ENCODE results near the gene SLC6A18.

The SLC6A18 gene

GRCh38 chr5:1214936-1215220 lies 10.3 kb upstream of the SLC6A18 start:
- no peaks in the 10 kb centered on the region for H3K9me3 ChIP-seq (ENCODE audit: control insufficient read depth, insufficient read depth, low read length)
- H3K27me3 ChIP-seq (ENCODE audit: control insufficient read depth, insufficient read depth, low read length), result no peaks in the 10 kb centered on the region
- H3K4me1 ChIP-seq (ENCODE audit: control insufficient read depth, insufficient read depth, low read length), result no peaks in the 10 kb centered on the region

GRCh38 chr5:1215320-1216096 lies 9.7 kb upstream of the SLC6A18 start:
- no peak overlapping the region for H3K4me3 ChIP-seq (ENCODE audit: low read depth, low read length)
- no peaks in the 10 kb centered on the region for H3K9me3 ChIP-seq (ENCODE audit: control insufficient read depth, insufficient read depth, low read length)
- H3K9ac ChIP-seq (ENCODE audit: low read depth, low read length), result no peak overlapping the region
- H3K27me3 ChIP-seq (ENCODE audit: control insufficient read depth, insufficient read depth, low read length), result no peaks in the 10 kb centered on the region
- H3K36me3 ChIP-seq (ENCODE audit: control insufficient read depth, insufficient read depth, low read length), result no peaks in the 10 kb centered on the region
- H3K4me1 ChIP-seq (ENCODE audit: control insufficient read depth, insufficient read depth, low read length), result no peaks in the 10 kb centered on the region

More at GRCh38 chr5:1214936-1215220, 10.3 kb upstream of the SLC6A18 start:
- no peak overlapping the region for H3K9ac ChIP-seq (ENCODE audit: low read depth, low read length)
- no peaks in the 10 kb centered on the region for H3K36me3 ChIP-seq (ENCODE audit: control insufficient read depth, insufficient read depth, low read length)
- no peak overlapping the region for H3K4me3 ChIP-seq (ENCODE audit: low read depth, low read length)

- Histone ChIP-seq H3K9me3 (ENCODE audit: control insufficient read depth, insufficient read depth, low read length) (no peaks in the 10 kb centered on the region), H3K4me1 (ENCODE audit: control insufficient read depth, insufficient read depth, low read length) (no peaks in the 10 kb centered on the region), H3K27me3 (ENCODE audit: control insufficient read depth, insufficient read depth, low read length) (no peaks in the 10 kb centered on the region)
Measured at GRCh38 chr5:1216211-1216917, 8.8 kb upstream of the SLC6A18 start.

DNA sequence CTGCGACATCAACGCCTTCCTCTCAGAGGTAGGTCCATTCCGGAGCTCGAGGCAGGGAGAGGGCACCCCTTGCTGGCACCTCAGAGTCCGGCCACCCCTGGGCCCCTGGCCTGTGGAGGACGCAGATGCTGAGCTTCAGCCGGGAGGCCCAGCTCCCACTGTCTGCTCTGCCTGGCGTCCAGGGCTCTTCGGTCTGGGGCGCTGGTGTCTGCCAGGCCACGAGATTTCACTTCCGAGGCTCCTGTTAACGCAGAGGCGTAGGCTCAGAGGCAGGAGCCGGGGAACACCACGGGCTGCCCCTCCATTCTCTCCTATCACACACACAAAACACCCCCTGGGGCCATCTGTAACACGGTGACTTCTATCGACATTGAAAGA lies 8.3 kb upstream of the SLC6A18 start:
- no peaks in the 10 kb centered on the region for H3K27me3 ChIP-seq (ENCODE audit: control insufficient read depth, insufficient read depth, low read length)
- H3K4me3 ChIP-seq (ENCODE audit: low read depth, low read length), result no peak overlapping the region
- H3K9ac ChIP-seq (ENCODE audit: low read depth, low read length), result no peak overlapping the region
- no peaks in the 10 kb centered on the region for H3K9me3 ChIP-seq (ENCODE audit: control insufficient read depth, insufficient read depth, low read length)
- H3K36me3 ChIP-seq (ENCODE audit: control insufficient read depth, insufficient read depth, low read length), result no peaks in the 10 kb centered on the region
- no peaks in the 10 kb centered on the region for H3K4me1 ChIP-seq (ENCODE audit: control insufficient read depth, insufficient read depth, low read length)

More at GRCh38 chr5:1216211-1216917, 8.8 kb upstream of the SLC6A18 start:
- Histone ChIP-seq H3K9ac (ENCODE audit: low read depth, low read length) (no peak overlapping the region), H3K4me3 (ENCODE audit: low read depth, low read length) (no peak overlapping the region), H3K36me3 (ENCODE audit: control insufficient read depth, insufficient read depth, low read length) (no peaks in the 10 kb centered on the region)

- Histone ChIP-seq H3K9ac (ENCODE audit: low read depth, low read length) (no peak overlapping the region), H3K4me1 (ENCODE audit: control insufficient read depth, insufficient read depth, low read length) (no peaks in the 10 kb centered on the region), H3K27me3 (ENCODE audit: control insufficient read depth, insufficient read depth, low read length) (no peaks in the 10 kb centered on the region), H3K36me3 (ENCODE audit: control insufficient read depth, insufficient read depth, low read length) (no peaks in the 10 kb centered on the region), H3K4me3 (ENCODE audit: low read depth, low read length) (no peak overlapping the region), H3K9me3 (ENCODE audit: control insufficient read depth, insufficient read depth, low read length) (no peaks in the 10 kb centered on the region)
Measured at GRCh38 chr5:1217596-1218206, 7.5 kb upstream of the SLC6A18 start.

- Histone ChIP-seq H3K36me3 (ENCODE audit: control insufficient read depth, insufficient read depth, low read length) (no peaks in the 10 kb centered on the region), H3K4me3 (ENCODE audit: low read depth, low read length) (no peak overlapping the region), H3K9ac (ENCODE audit: low read depth, low read length) (no peak overlapping the region), H3K9me3 (ENCODE audit: control insufficient read depth, insufficient read depth, low read length) (no peaks in the 10 kb centered on the region), H3K4me1 (ENCODE audit: control insufficient read depth, insufficient read depth, low read length) (no peaks in the 10 kb centered on the region), H3K27me3 (ENCODE audit: control insufficient read depth, insufficient read depth, low read length) (no peaks in the 10 kb centered on the region)
Measured at GRCh38 chr5:1218351-1219080, 6.7 kb upstream of the SLC6A18 start.

GRCh38 chr5:1219098-1219767 lies 5.9 kb upstream of the SLC6A18 start:
- H3K36me3 ChIP-seq (ENCODE audit: control insufficient read depth, insufficient read depth, low read length), result no peaks in the 10 kb centered on the region
- H3K9me3 ChIP-seq (ENCODE audit: control insufficient read depth, insufficient read depth, low read length), result no peaks in the 10 kb centered on the region
- no peaks in the 10 kb centered on the region for H3K4me1 ChIP-seq (ENCODE audit: control insufficient read depth, insufficient read depth, low read length)
- H3K27me3 ChIP-seq (ENCODE audit: control insufficient read depth, insufficient read depth, low read length), result no peaks in the 10 kb centered on the region
- no peak overlapping the region for H3K4me3 ChIP-seq (ENCODE audit: low read depth, low read length)
- H3K9ac ChIP-seq (ENCODE audit: low read depth, low read length), result no peak overlapping the region

- no peaks in the 10 kb centered on the region for H3K9me3 ChIP-seq (ENCODE audit: control insufficient read depth, insufficient read depth, low read length)
- H3K36me3 ChIP-seq (ENCODE audit: control insufficient read depth, insufficient read depth, low read length), result no peaks in the 10 kb centered on the region
- no peaks in the 10 kb centered on the region for H3K27me3 ChIP-seq (ENCODE audit: control insufficient read depth, insufficient read depth, low read length)
- no peak overlapping the region for H3K9ac ChIP-seq (ENCODE audit: low read depth, low read length)
- H3K4me1 ChIP-seq (ENCODE audit: control insufficient read depth, insufficient read depth, low read length), result no peaks in the 10 kb centered on the region
- H3K4me3 ChIP-seq (ENCODE audit: low read depth, low read length), result no peak overlapping the region
Measured at GRCh38 chr5:1219768-1220100, 5.4 kb upstream of the SLC6A18 start.

- Histone ChIP-seq H3K9ac (ENCODE audit: low read depth, low read length) (no peak overlapping the region), H3K4me3 (ENCODE audit: low read depth, low read length) (no peak overlapping the region), H3K36me3 (ENCODE audit: control insufficient read depth, insufficient read depth, low read length) (no peaks in the 10 kb centered on the region), H3K27me3 (ENCODE audit: control insufficient read depth, insufficient read depth, low read length) (no peaks in the 10 kb centered on the region), H3K9me3 (ENCODE audit: control insufficient read depth, insufficient read depth, low read length) (no peaks in the 10 kb centered on the region), H3K4me1 (ENCODE audit: control insufficient read depth, insufficient read depth, low read length) (no peaks in the 10 kb centered on the region)
Measured at GRCh38 chr5:1220351-1220750, 4.8 kb upstream of the SLC6A18 start.

GRCh38 chr5:1220831-1221230 lies 4.3 kb upstream of the SLC6A18 start:
- Histone ChIP-seq H3K9ac (ENCODE audit: low read depth, low read length) (no peak overlapping the region), H3K4me1 (ENCODE audit: control insufficient read depth, insufficient read depth, low read length) (no peaks in the 10 kb centered on the region), H3K4me3 (ENCODE audit: low read depth, low read length) (no peak overlapping the region), H3K27me3 (ENCODE audit: control insufficient read depth, insufficient read depth, low read length) (no peaks in the 10 kb centered on the region), H3K9me3 (ENCODE audit: control insufficient read depth, insufficient read depth, low read length) (no peaks in the 10 kb centered on the region), H3K36me3 (ENCODE audit: control insufficient read depth, insufficient read depth, low read length) (no peaks in the 10 kb centered on the region)

DNA sequence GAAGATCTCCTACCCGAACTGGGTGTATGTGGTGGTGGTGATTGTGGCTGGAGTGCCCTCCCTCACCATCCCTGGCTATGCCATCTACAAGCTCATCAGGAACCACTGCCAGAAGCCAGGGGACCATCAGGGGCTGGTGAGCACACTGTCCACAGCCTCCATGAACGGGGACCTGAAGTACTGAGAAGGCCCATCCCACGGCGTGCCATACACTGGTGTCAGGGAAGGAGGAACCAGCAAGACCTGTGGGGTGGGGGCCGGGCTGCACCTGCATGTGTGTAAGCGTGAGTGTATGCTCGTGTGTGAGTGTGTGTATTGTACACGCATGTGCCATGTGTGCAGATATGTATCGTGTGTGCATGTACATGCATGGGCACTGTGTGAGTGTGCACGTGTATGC lies 3.5 kb upstream of the SLC6A18 start:
- Histone ChIP-seq H3K4me1 (ENCODE audit: control insufficient read depth, insufficient read depth, low read length) (no peaks in the 10 kb centered on the region), H3K36me3 (ENCODE audit: control insufficient read depth, insufficient read depth, low read length) (no peaks in the 10 kb centered on the region), H3K9me3 (ENCODE audit: control insufficient read depth, insufficient read depth, low read length) (no peaks in the 10 kb centered on the region), H3K27me3 (ENCODE audit: control insufficient read depth, insufficient read depth, low read length) (no peaks in the 10 kb centered on the region), H3K9ac (ENCODE audit: low read depth, low read length) (no peak overlapping the region), H3K4me3 (ENCODE audit: low read depth, low read length) (no peak overlapping the region)
